H4 (cell line): ENCODE data around the gene TIAL1. TPM values are rescaled to one million over a fixed set of nuclear protein-coding genes. Genes with fewer than 3 reads are reported as not detected.
"Not testable (repeated sequence)": the region's sequence is repeated elsewhere in the genome, so short reads cannot be mapped to it uniquely, and the experiment has no call there.

Experiments
- DNase-seq: peaks from one replicate; pipeline ENCODE4 v3.0.0-alpha.2; 2015; ENCODE audit warnings: low spot score
- total RNA-seq: library from RNA; depleted of rRNA; stranded (reverse); fragments of >200 nt; shearing (Covaris generic); gene quantifications from 2 replicates; pipeline ENCODE4 v1.2.3, GENCODE V29; 2014

Gene TIAL1
- total RNA-seq, 1 experiment from 2014 or later = 51.4 TPM

- no peak for DNase-seq
Observed at GRCh38 chr10:119549247-119549999, 47.3 kb downstream of the TIAL1 start.

- DNase-seq = no peak
Observed at GRCh38 chr10:119546009-119546408, 50.8 kb downstream of the TIAL1 start.

- DNase-seq = no peak
Observed at GRCh38 chr10:119545310-119545709, 51.5 kb downstream of the TIAL1 start.

GRCh38 chr10:119543814-119544642, 52.7 kb downstream of the TIAL1 start:
- DNase-seq = no peak

GRCh38 chr10:119542988-119543813, 53.6 kb downstream of the TIAL1 start:
- peak; percentile 45 for DNase-seq

- peak; percentile 48 for DNase-seq
Observed at GRCh38 chr10:119542357-119542987, 54.3 kb downstream of the TIAL1 start, which contains the start of gene RGS10. Gene RGS10, minus strand, starts transcription at chr10:119542719. Its CDS starts 81 bp downstream, at chr10:119542638.

GRCh38 chr10:119541459-119542356, 55.1 kb downstream of the TIAL1 start:
- DNase-seq = no peak

- DNase-seq = no peak
Observed at GRCh38 chr10:119541046-119541445, 55.7 kb downstream of the TIAL1 start.

GRCh38 chr10:119540038-119540437, 56.7 kb downstream of the TIAL1 start:
- no peak for DNase-seq

- no peak for DNase-seq
Observed at GRCh38 chr10:119539359-119539825, 57.4 kb downstream of the TIAL1 start.

- no peak for DNase-seq
Observed at GRCh38 chr10:119538632-119539358, 58.0 kb downstream of the TIAL1 start.

- no peak for DNase-seq
Observed at GRCh38 chr10:119537953-119538630, 58.7 kb downstream of the TIAL1 start.

GRCh38 chr10:119536508-119537025, 60.2 kb downstream of the TIAL1 start:
- no peak for DNase-seq

- no peak for DNase-seq
Observed at GRCh38 chr10:119535837-119536507, 60.8 kb downstream of the TIAL1 start.

- DNase-seq = no peak
Observed at GRCh38 chr10:119535305-119535704, 61.5 kb downstream of the TIAL1 start.

GRCh38 chr10:119533473-119533872, 63.3 kb downstream of the TIAL1 start:
- no peak for DNase-seq

GRCh38 chr10:119532791-119533190, 64.0 kb downstream of the TIAL1 start:
- DNase-seq = not testable (repeated sequence)

GRCh38 chr10:119532251-119532650, 64.5 kb downstream of the TIAL1 start:
- DNase-seq = not testable (repeated sequence)
